ENCODE results near the gene CNTN1.

Gene CNTN1

GRCh38 chr12:40768125-40768864, 76.1 kb downstream of the CNTN1 start:
- DNase-seq (ENCODE audit: low read depth): no peak

DNA sequence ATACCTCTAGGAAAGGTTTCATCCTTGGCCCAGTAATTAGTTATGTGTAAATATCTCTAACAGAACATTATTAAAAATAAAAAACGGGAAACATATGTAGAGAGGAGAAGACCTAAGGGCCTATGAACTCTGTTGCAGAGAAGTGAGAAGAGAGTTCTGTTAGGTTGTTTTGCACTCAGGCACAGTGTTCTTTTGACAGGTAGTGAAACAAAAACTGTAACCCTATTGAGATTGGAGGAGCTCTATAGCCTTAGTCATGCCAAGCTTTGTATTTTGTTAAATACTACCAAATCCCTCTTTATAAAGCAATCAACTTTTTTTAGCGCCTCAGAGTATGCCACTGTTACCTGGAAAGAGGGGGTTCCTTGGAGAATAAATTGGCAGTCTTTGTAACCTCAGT, 77.6 kb downstream of the CNTN1 start:
- no peak for DNase-seq (ENCODE audit: low read depth)

- no peak for DNase-seq (ENCODE audit: low read depth)
These were observed 78.5 kb downstream of the CNTN1 start for GRCh38 chr12:40770781-40771180.

DNA sequence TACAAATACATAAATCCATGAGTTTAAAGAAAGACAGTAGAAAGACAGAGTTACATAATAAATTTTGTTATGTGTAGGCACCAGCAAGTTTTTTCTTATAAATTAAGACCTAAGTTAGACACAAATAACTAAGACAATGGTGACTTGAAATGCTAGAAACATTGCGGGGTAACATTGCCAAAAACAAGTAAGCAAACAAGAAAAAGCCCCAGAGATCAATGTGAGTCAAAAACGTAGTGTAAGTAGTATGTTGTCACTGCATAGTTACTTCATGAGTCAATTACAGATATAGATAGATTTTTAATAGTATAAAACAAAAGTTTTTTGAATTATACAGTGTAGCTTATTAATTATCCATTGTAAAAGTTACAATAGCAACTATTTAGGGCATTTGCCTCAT, 83.4 kb downstream of the CNTN1 start:
- DNase-seq (ENCODE audit: low read depth): no peak

DNA sequence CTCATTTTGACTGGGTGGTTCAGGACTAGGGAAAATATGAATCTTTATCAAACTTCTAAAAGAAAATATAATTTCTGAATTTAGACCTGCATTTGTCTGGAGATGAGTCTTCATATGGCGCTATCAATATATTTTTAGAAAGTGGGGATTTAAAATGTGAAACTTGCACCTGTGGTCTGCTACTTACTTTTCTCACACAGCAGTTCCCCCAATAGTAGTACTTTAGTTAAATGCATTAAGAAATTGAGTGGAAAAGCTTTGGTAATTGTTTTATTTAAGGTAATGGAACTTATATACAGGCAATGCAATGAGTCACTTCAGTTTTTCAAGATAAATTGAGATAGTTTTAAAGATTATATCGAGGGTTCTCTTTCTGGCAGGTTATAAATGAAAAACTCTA, 91.9 kb downstream of the CNTN1 start:
- DNase-seq (ENCODE audit: low read depth): no peak

GRCh38 chr12:40788276-40788675, 96.0 kb downstream of the CNTN1 start:
- no peak for DNase-seq (ENCODE audit: low read depth)

DNA sequence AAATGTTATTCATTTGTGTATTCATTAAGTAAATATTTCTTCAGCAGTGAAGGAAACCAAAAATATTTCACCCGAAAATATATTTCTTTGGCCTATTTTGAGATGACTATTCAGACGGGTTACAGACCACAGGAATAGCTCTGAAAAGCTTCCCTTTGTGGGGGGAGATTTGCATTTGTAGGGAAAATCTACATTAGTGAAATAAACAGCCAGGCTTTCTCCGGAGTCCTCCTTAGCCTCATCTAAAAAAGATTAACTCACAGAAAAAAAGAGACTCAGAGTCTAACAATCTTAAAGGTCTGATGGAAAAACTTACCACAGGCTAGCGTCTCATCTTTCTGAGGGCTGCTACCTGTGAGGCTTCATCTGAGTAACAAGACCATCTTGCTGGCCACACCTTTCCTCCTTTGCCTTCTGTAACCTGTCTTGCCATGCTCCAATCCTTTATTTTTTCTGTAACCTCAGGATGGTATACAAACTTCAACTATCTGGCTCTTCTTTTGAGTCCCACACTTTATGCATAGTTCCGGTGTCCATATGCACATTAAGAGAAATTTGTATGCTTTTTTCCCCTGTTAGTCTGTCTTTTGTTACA, 100.7 kb downstream of the CNTN1 start:
- no peak for DNase-seq (ENCODE audit: low read depth)

DNA sequence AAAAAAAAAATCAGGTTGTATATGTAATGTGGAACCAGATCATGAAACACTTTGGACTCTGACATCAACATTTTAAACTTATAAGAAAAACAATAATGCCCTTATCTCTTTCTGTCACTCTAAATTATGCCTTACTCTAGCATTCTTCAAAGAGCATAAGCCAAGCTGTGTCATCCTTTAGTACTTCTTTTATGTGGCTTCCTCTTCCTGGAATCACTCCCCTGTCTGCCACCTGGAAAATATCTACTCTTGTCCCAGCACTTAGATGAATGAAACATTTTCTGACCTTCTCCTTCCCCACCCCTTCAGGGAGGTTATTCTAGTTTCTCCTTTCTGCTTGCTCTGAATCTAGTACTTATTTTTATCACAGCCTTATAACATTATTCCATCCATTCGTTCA, 101.2 kb downstream of the CNTN1 start:
- DNase-seq (ENCODE audit: low read depth): no peak

- DNase-seq (ENCODE audit: low read depth): no peak
These were observed 101.8 kb downstream of the CNTN1 start for GRCh38 chr12:40794087-40794486.

DNA sequence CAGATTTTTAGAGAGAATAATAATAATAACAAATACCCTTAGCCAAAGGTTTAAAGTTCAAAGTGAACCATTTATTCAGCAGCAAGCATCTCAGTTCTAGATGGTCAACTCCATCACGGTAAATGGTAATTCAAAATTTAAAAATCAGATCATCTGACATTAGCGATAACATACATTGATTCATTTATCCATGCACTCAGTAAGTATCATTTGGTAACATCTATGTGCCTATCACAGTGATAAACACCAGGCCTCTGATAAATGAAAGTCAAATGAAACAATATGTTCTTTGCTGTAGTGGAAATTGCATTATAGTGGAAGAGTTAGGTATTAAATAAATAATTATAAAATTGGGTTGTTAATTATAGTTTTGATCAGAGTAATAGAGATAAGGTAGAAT, 108.8 kb downstream of the CNTN1 start:
- DNase-seq (ENCODE audit: low read depth): no peak

DNA sequence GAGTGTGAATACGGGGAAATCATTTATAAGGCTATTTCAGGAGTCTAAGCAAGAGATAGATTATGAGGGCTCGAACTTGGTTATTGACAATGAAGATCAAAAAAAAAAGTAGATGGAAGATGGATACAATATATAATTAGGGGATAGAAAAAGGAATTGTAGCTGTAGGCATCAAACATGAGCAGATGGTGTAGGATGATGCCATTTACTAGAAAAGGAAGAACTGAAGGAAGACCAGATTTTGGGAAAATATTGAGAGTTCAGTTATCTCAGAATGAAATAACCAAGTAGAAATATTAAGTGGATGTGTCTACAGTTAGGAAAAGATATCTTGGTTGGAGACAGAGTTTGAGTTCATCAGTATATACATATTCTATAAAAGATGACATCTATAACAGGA, 109.6 kb downstream of the CNTN1 start:
- DNase-seq (ENCODE audit: low read depth): no peak

DNA sequence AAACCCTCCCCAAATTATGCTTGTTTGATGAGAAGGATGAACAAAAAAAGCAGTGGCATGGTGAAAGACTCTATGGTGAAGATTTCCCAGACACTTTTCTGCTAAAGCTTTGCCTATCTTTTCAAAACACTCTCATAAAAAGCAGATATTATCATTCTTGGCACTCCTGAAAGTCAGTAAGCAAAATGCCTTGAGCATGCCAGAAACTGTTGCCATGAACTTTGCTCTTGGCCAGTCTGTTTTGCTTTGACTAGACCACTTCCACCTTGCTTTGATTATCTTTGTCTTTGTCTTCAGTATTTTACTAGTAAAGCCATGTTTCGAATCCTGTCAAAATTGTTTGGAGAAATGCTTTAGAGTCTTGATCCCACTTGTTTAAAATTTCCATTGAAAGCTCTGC, 110.4 kb downstream of the CNTN1 start:
- DNase-seq (ENCODE audit: low read depth): no peak

DNA sequence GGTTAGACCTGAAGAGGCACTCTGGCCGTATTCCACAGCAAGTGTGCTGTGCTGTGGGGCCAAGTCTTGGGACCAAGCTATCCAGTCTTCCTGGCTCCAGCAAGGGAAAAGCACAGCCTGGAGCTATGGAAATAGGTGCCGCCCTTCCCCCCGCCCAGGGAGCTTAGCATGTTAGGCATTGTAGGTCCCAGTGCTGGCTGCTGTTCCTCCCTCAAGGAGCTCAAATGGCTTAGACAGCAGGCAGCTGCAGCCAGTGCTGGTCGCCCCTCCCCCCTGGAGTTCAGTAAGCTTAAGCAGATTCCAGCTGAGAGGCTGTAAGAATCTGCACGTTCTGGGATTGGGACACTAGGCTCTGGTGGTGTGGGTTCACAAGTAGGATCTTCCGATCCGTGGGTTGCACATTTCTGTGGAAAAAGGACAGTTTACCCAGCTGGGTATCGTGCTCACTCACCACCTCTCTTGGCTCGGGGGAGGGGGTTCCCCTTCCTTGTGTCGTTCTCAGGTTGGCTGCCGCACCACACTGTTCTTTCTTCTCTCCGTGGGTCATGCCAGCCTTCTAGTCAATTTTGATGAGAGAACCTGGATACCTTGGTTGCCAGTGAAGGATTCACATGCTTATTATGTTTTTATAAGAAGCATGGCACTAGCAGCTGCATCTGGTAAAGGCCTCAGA, 127.3 kb downstream of the CNTN1 start:
- DNase-seq (ENCODE audit: low read depth): no peak

DNA sequence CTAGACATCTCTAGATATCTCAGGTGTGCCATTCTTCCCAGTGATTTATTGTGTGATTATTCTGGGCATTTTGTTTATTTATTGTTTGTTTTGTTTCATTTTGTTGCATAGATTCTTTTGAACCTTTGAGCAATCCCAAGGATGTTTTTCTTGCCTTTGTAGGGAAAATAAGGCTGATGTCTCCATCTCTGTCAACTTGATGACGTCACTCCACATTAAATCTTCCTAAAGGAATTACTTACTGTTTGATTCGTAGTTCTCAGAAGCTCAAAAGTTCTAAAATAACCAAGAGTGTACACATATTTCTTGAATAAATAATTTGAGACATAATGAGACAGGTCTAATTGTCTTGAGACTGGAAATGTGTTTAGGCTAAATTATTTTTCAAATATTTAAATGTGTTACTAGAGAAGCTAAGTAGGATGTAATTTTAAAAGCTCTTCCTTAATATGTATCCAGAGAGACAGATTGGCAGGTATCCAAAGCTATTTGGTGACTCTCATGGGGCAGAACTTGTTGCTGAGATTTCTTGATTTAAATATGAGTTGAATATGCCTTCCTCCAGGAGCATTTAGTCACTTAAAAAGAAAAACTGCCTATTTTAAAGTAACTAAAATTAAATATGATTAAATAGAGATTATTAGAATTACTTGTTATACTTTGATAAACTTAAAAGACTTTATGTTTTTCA, 128.7 kb downstream of the CNTN1 start:
- DNase-seq (ENCODE audit: low read depth): no peak

- DNase-seq (ENCODE audit: low read depth): no peak
These were observed 132.9 kb downstream of the CNTN1 start for GRCh38 chr12:40825156-40825555.

GRCh38 chr12:40827683-40828592, 135.7 kb downstream of the CNTN1 start:
- no peak for DNase-seq (ENCODE audit: low read depth)

DNA sequence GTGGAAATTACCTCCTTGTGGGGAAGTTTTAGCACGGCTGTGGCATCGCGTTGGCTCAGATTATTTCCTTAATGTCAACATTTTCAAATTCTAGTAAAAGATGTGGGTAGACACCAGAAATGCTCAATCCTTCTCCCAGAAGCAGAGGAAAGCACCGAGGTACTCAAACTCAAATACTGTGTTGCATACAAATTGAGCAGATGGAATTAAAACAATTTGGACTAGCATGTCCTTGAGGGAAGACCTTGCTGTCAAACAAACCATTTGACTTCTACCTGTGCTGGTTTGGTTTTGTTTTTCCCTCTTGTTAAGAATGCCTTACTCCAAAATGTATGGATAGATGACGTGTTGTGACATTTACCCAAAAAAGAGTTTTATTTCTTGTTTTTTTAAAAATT, 136.4 kb downstream of the CNTN1 start:
- DNase-seq (ENCODE audit: low read depth): no peak

DNA sequence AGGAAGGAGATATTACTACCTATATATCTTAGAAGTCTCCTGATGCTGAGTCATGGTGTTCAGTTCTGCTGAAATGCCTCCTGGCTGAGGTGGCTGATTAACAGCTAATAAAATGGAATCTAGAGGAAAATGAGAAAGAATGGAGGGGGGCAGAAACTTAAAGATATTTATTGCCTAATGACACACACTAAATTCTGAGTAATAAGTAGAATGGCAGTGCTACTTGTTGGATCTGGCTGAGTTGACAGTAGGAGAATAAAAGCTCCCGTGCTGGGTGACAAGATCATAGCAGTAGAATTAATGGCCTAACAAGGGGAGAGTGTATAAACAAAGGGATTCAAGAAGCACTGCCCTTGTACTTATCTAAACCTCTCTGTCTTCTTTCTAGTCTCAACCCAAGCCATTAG, 137.5 kb downstream of the CNTN1 start:
- peak; percentile 15 for DNase-seq (ENCODE audit: low read depth)

- no peak for DNase-seq (ENCODE audit: low read depth)
These were observed 139.7 kb downstream of the CNTN1 start for GRCh38 chr12:40831916-40832315.

DNA sequence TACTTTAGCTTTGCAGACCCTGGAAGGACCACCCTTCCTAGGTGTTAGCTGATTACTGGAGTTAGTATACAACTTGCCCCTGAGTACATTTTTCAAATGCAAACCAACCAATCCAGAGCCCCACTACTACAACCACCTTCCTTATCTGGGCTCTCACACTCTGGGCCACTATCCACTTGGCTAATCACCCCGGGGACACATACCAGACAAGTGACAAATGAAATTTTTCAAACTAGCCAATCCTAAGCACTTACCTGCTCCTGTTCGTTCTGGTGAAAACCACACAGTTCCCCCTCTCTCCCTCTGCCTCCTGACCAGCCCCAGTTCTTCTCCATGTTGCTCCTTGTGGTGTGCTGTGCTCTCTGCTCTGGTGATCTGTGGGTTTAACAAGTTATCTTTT, 140.4 kb downstream of the CNTN1 start:
- DNase-seq (ENCODE audit: low read depth): no peak

GRCh38 chr12:40833818-40834217, 141.6 kb downstream of the CNTN1 start:
- no peak for DNase-seq (ENCODE audit: low read depth)

DNA sequence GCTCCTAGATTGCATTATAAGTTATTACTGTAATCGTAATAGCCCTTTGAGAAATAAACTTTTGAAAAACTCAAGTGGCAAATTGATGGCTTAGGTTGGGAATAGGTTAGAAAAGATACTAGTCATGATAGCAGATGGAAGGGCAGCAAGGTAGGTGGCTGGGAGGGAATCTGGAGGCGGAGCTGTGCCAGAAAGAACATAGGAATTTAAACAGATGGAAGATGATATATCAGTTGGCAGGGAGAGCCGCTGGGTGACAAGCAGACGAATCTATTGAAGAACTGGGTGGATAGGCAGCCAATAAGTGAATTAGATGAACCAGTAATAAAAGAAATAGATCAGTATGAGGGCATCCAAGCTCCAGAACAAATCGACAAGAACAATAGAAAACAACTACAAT, 142.1 kb downstream of the CNTN1 start:
- DNase-seq (ENCODE audit: low read depth): no peak
